Endothelial cell of umbilical vein (primary cell): ENCODE results near the gene COPS7B. TPM values are rescaled to one million over a fixed set of nuclear protein-coding genes. Genes with fewer than 3 reads are reported as not detected.

Experiments used
- BruUV-seq: library from RNA; stranded (reverse); fragments of 400-500 nt; replicated peaks from 2 replicates; lab custom pipeline; 2021; lab: Mats Ljungman, UMichigan
- CTCF ChIA-PET: fragments of 300-600, 350-600 bp; sonication (Branson Sonifier 250); formaldehyde crosslinking; loops from one replicate; lab custom pipeline; 2021; ENCODE audit warnings: antibody characterized with exemption, inconsistent platforms; lab: Charles Lee
- POLR2A ChIA-PET: fragments of 300-600, 350-600 bp; sonication (Branson Sonifier 250); formaldehyde crosslinking; loops from one replicate; lab custom pipeline; 2021; ENCODE audit warnings: antibody characterized with exemption, inconsistent platforms; lab: Charles Lee
- DNase-seq: peaks from one replicate; pipeline ENCODE4 v3.0.0-alpha.2; 2011; ENCODE audit warnings: low read depth, low spot score
- FAIRE-seq: peaks from 2 replicates; lab custom pipeline; 2011; peaks lifted over from hg19 to GRCh38; lab: Jason Lieb, UNC
- H2AFZ ChIP-seq: 2 replicates; pipeline ENCODE4 v1.6.0; 2012; ENCODE audit warnings: low read depth, low read length, control low read depth, inconsistent platforms
- H3K27ac ChIP-seq: 2 replicates; pipeline ENCODE4 v1.5.1; 2011; ENCODE audit warnings: low read depth, mild to moderate bottlenecking, control low read depth, low read length, moderate library complexity; ENCODE audit not compliant: insufficient read depth
- H3K27me3 ChIP-seq, 2 experiments: 2 replicates each; pipeline versions ENCODE4 v1.6.0 to v1.6.1; 2011; ENCODE audit warnings: low read length in 2 of 2, mixed read lengths in 1 of 2; ENCODE audit not compliant: control insufficient read depth in 2 of 2, insufficient read depth in 2 of 2
- H3K36me3 ChIP-seq, 2 experiments: 2 replicates in 1 of 2; 3 replicates in 1 of 2; pipeline ENCODE4 v1.5.1; 2011; ENCODE audit warnings: low read length in 2 of 2, mild to moderate bottlenecking in 1 of 2, moderate library complexity in 1 of 2; ENCODE audit not compliant: control insufficient read depth in 2 of 2, insufficient read depth in 2 of 2; ENCODE audit errors: extremely low read depth in 1 of 2
- H3K4me1 ChIP-seq: 3 replicates; pipeline ENCODE4 v1.5.1; 2011; ENCODE audit warnings: mild to moderate bottlenecking, low read length; ENCODE audit not compliant: control insufficient read depth, insufficient read depth; ENCODE audit errors: extremely low read depth
- H3K4me2 ChIP-seq: 2 replicates; pipeline ENCODE4 v1.6.1; 2011; ENCODE audit warnings: low read length, control low read depth, mixed read lengths; ENCODE audit not compliant: insufficient read depth
- H3K4me3 ChIP-seq, 3 experiments: fragments of 200-600 bp in 1 of 3; sonication (generic), shearing (Covaris generic) in 1 of 3; replicated peaks in 1 of 3; 2 replicates each; pipeline ENCODE4 v1.5.1; 2011 to 2016; ENCODE audit warnings: control low read depth in 3 of 3, low read length in 3 of 3, mild to moderate bottlenecking in 2 of 3, inconsistent platforms in 1 of 3, low read depth in 1 of 3, moderate library complexity in 1 of 3; ENCODE audit not compliant: insufficient read depth in 1 of 3
- H3K79me2 ChIP-seq: 2 replicates; pipeline ENCODE4 v1.6.0; 2012; ENCODE audit warnings: low read length, inconsistent platforms; ENCODE audit not compliant: control insufficient read depth, insufficient read depth
- H3K9ac ChIP-seq: replicated peaks from 2 replicates; pipeline ENCODE3; 2011; ENCODE audit warnings: low read length, control low read depth; ENCODE audit not compliant: insufficient read depth; ENCODE audit errors: extremely low read depth
- H3K9me1 ChIP-seq: replicated peaks from 3 replicates; pipeline ENCODE4 v1.6.0; 2011; ENCODE audit warnings: mild to moderate bottlenecking, low read length; ENCODE audit not compliant: control insufficient read depth, insufficient read depth; ENCODE audit errors: extremely low read depth
- H3K9me3 ChIP-seq: replicated peaks from 2 replicates; pipeline ENCODE4 v1.5.1; 2012; ENCODE audit warnings: low read length, inconsistent platforms; ENCODE audit not compliant: control insufficient read depth, insufficient read depth
- H4K20me1 ChIP-seq: replicated peaks from 2 replicates; pipeline ENCODE3; 2011; ENCODE audit warnings: mild to moderate bottlenecking, low read length; ENCODE audit not compliant: control insufficient read depth, insufficient read depth; ENCODE audit errors: extremely low read depth
- CTCF ChIP-seq, 2 donors: IDR thresholded peaks; 1 replicate in 1 of 2; 2 replicates in 1 of 2; pipeline ENCODE4 v1.5.1; 2011; ENCODE audit warnings: low read length in 2 of 2, mild to moderate bottlenecking in 2 of 2, moderate library complexity in 2 of 2, control low read depth in 1 of 2, inconsistent platforms in 1 of 2, low read depth in 1 of 2; ENCODE audit not compliant: insufficient read depth in 1 of 2; ENCODE audit errors: extremely low read depth in 1 of 2
- EZH2 ChIP-seq: IDR thresholded peaks from 2 replicates; pipeline ENCODE4 v1.6.1; 2012; ENCODE audit warnings: borderline replicate concordance, low read depth, mild to moderate bottlenecking, moderate library complexity, low read length, inconsistent platforms; ENCODE audit not compliant: severe bottlenecking
- FOS ChIP-seq: IDR thresholded peaks from 2 replicates; pipeline ENCODE4 v1.6.1; 2011; ENCODE audit warnings: mild to moderate bottlenecking, low read length, moderate library complexity, borderline replicate concordance; ENCODE audit not compliant: insufficient read depth
- GATA2 ChIP-seq: IDR thresholded peaks from 2 replicates; pipeline ENCODE4 v1.7.0; 2011; ENCODE audit warnings: low read depth, mild to moderate bottlenecking, moderate library complexity, mixed read lengths, low read length; ENCODE audit not compliant: insufficient read length, insufficient read depth
- JUN ChIP-seq: IDR thresholded peaks from 2 replicates; pipeline ENCODE4 v1.6.1; 2011; ENCODE audit warnings: borderline replicate concordance, low read depth; ENCODE audit not compliant: insufficient read length, insufficient read depth
- MAX ChIP-seq: IDR thresholded peaks from 2 replicates; pipeline ENCODE4 v1.6.1; 2011; ENCODE audit not compliant: insufficient read depth, insufficient read length
- MYC ChIP-seq: IDR thresholded peaks from one replicate; pipeline ENCODE4 v1.6.1; 2011; ENCODE audit warnings: mild to moderate bottlenecking, low read depth, low read length
- POLR2A ChIP-seq: IDR thresholded peaks from 2 replicates; pipeline ENCODE4 v1.6.1; 2012; ENCODE audit warnings: low read depth, mild to moderate bottlenecking, control low read depth, low read length
- POLR2AphosphoS5 ChIP-seq: IDR thresholded peaks from 2 replicates; pipeline ENCODE4 v1.6.1; 2012; ENCODE audit warnings: low read depth, mild to moderate bottlenecking, control low read depth, low read length, moderate library complexity; ENCODE audit not compliant: insufficient read depth
- dilution Hi-C: fragments of 300-500 bp; cut with MboI; formaldehyde crosslinking; loops from one replicate; pipeline ENCODE4 v1.15.0; 2019; ENCODE audit warnings: low sequenced_read_pairs; ENCODE audit not compliant: extremely low pct_ligation_motif_present
- intact Hi-C: fragments of 100-400 bp; cut with micrococcal nuclease; formaldehyde crosslinking; loops from one replicate; pipeline ENCODE4 v1.10.0; 2022
- polyA plus RNA-seq, 4 experiments: library from polyadenylated mRNA; depleted of rRNA in 3 of 4; stranded (reverse) in 3 of 4; unstranded in 1 of 4; fragments of >200 nt; gene quantifications; 2 replicates each; pipeline versions ENCODE4 v1.2.1 to v1.2.3, GENCODE V29; 2011 to 2012; ENCODE audit warnings: missing spikeins in 1 of 4
- total RNA-seq: library from RNA; stranded (reverse); gene quantifications from 2 replicates; pipeline ENCODE4 v1.2.3, GENCODE V29; 2021

Gene COPS7B
- total and polyA plus RNA-seq, 2 donors (not counting 3 experiments of a cell fraction or from before 2014, with no cell fraction given) = 50.3 to 59.2 TPM

DNA sequence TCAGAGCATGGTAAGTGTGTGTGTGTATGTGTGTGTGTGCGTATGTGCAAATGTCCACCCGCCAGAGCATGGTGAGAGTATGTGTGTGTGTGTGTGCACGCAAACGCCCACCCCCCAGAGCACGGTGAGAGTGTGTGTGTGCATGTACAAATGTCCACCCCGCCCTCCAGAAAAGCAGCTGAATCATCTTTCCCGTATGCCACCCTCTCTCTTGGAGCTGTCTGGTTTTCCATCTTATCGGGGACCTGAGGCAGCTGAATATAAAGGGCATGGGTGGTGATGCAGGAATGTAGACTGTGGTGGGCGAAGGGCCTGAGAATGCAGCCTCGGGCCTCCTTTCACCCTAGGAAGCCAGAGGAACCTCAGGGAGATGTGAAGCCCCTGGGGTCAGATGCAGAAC is 66.9 kb downstream of the COPS7B start:
- no TSS peak for BruUV-seq

More for the DNA sequence above, 66.9 kb downstream of the COPS7B start:
- H3K27ac ChIP-seq = no peak overlapping the region
- dilution Hi-C loops (no loop called here), intact Hi-C loops (loop anchor here (2.0 kb wide), 1 partner anchor 586 kb away; no protein-coding TSS in a partner anchor)
- POLR2A ChIA-PET = no interaction called here
- H2AFZ ChIP-seq = no peak overlapping the region
- H3K9me1 ChIP-seq = no peaks in the 10 kb centered on the region
- DNase-seq (no peak), FAIRE-seq (no peak)
- TF ChIP-seq MYC (no peak), GATA2 (no peak), JUN (no peak), POLR2A (no peak), EZH2 (no peak), MAX (no peak), FOS (no peak), POLR2AphosphoS5 (no peak), CTCF (IDR thresholded peaks at IDR 0.05; ENCODE audit: extremely low read depth in 1 of 2, insufficient read depth in 1 of 2, low read depth in 1 of 2, low read length in 2 of 2) (no peak)
- H3K36me3 ChIP-seq = no peaks in the 10 kb centered on the region
- H4K20me1 ChIP-seq = no peaks in the 10 kb centered on the region
- no peaks in the 10 kb centered on the region for H3K9me3 ChIP-seq
- CTCF ChIA-PET = interaction anchor here (0.6 to 1.3 kb wide), 2 partner anchors 9 to 48 kb away, joined by 3 read pairs; no protein-coding TSS in a partner anchor
- no peak overlapping the region for H3K9ac ChIP-seq
- no peak overlapping the region for H3K4me3 ChIP-seq
- peaks cover 3 to 6% of the 10 kb centered on the region in 2 experiments for H3K27me3 ChIP-seq
- H3K79me2 ChIP-seq = no peaks in the 10 kb centered on the region
- H3K4me1 ChIP-seq = no peaks in the 10 kb centered on the region
- H3K4me2 ChIP-seq = no peak overlapping the region
